MM.1S (cell line): ENCODE results near the gene GH1.
"Not testable (repeated sequence)": the region's sequence is repeated elsewhere in the genome, so short reads cannot be mapped to it uniquely, and the experiment has no call there.

Experiments used
- DNase-seq: peaks from one replicate; pipeline ENCODE4 v3.0.0-alpha.2; 2015
- H2AFZ ChIP-seq: fragments of 300-600 bp; sonication (generic); 2 replicates; pipeline ENCODE4 v1.6.0; 2016; ENCODE audit warnings: antibody characterized with exemption, low read length
- H3F3A ChIP-seq: fragments of 300-600 bp; sonication (generic); 2 replicates; pipeline ENCODE4 v1.6.1; 2016; ENCODE audit warnings: mild to moderate bottlenecking, antibody characterized with exemption, low read length, moderate library complexity, mixed read lengths; ENCODE audit not compliant: insufficient read depth
- H3K27ac ChIP-seq: fragments of 300-600 bp; sonication (generic); 2 replicates; pipeline ENCODE4 v1.5.1; 2016; ENCODE audit warnings: mild to moderate bottlenecking, low read length
- H3K27me3 ChIP-seq: fragments of 300-600 bp; sonication (generic); replicated peaks from 2 replicates; pipeline ENCODE4 v1.6.0; 2016; ENCODE audit warnings: low read length; ENCODE audit not compliant: insufficient read depth
- H3K36me3 ChIP-seq: fragments of 300-600 bp; sonication (generic); replicated peaks from 2 replicates; pipeline ENCODE4 v1.6.1; 2016; ENCODE audit warnings: mild to moderate bottlenecking, low read length, mixed read lengths; ENCODE audit not compliant: insufficient read depth
- H3K4me1 ChIP-seq: fragments of 300-600 bp; sonication (generic); 2 replicates; pipeline ENCODE4 v1.6.1; 2016; ENCODE audit warnings: low read length, mixed read lengths
- H3K4me2 ChIP-seq: fragments of 300-600 bp; sonication (generic); 2 replicates; pipeline ENCODE4 v1.6.0; 2016; ENCODE audit warnings: low read depth, low read length
- H3K4me3 ChIP-seq: fragments of 300-600 bp; sonication (generic); 2 replicates; pipeline ENCODE4 v1.5.1; 2016; ENCODE audit warnings: low read length, mixed read lengths
- H3K79me2 ChIP-seq: fragments of 300-600 bp; sonication (generic); 2 replicates; pipeline ENCODE4 v1.6.1; 2016; ENCODE audit warnings: mixed run types, low read length, mixed read lengths
- H3K9ac ChIP-seq: fragments of 300-600 bp; sonication (generic); 2 replicates; pipeline ENCODE4 v1.6.1; 2016; ENCODE audit warnings: low read length, mixed read lengths
- H3K9me2 ChIP-seq: fragments of 300-600 bp; sonication (generic); replicated peaks from 2 replicates; pipeline ENCODE4 v1.6.1; 2016; ENCODE audit warnings: mild to moderate bottlenecking, low read length, mixed read lengths; ENCODE audit not compliant: insufficient read depth
- H3K9me3 ChIP-seq: fragments of 300-600 bp; sonication (generic); replicated peaks from 2 replicates; pipeline ENCODE4 v1.6.1; 2016; ENCODE audit warnings: mild to moderate bottlenecking, low read length, mixed read lengths; ENCODE audit not compliant: insufficient read depth
- H4K20me1 ChIP-seq: fragments of 300-600 bp; sonication (generic); 2 replicates; pipeline ENCODE4 v1.6.1; 2016; ENCODE audit warnings: mild to moderate bottlenecking, low read length, moderate library complexity, mixed read lengths; ENCODE audit not compliant: insufficient read depth
- CTCF ChIP-seq: fragments of 300-600 bp; sonication (generic); IDR thresholded peaks from 2 replicates; pipeline ENCODE4 v1.5.1; 2016; ENCODE audit warnings: antibody characterized with exemption, low read length, mixed read lengths
- EZH2 ChIP-seq: fragments of 300-600 bp; sonication (generic); optimal IDR thresholded peaks from 2 replicates; pipeline ENCODE3; 2017; ENCODE audit warnings: low read depth, mild to moderate bottlenecking, antibody characterized with exemption, low read length, mixed read lengths
- EZH2phosphoT487 ChIP-seq: fragments of 300-600 bp; sonication (generic); IDR thresholded peaks from 2 replicates; pipeline ENCODE4 v1.6.1; 2018; ENCODE audit warnings: antibody characterized with exemption, low read length

GH1 gene

DNA sequence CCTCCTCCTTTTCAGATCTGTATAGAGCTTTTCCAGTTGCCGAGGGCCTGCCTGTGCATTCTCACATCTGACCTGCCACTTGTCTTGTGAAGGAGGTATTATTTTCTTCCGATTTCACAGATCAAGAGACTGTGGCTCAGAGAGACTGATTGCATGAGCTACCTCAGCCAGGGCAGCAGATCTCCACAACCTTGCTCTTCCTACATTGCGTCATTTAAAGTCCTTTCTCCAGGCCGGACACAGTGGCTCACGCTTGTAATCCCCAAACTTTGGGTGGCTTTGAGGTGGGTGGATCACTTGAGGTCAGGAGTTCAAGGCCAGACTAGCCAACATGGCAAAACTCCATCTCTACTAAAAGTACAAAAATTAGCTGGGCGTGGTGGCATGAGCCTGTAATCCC is 1.4 kb upstream of the GH1 start:
- not testable (repeated sequence) for H3K4me2 ChIP-seq

DNA sequence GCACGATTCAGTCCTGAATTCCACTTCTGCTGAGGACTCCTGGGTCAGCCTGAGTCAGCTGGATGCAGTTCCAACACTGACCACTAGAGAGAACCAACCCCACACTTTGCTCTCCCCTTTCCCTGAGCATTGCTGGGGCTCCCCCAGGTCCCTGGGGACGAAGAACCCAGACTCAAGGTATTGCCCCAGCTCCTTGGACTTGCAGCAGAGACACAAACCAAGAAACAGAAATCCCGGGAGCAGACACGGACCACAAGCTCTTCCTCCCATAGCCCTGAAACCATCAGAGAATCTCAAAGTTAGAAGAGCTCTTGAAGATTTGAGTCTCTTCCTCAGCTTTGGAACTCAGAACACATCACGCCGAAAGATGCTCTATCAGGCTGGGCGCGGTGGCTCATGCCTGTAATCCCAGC is 678 bp upstream of the GH1 start:
- H3F3A ChIP-seq: no peaks in the 10 kb centered on the region
- H3K4me2 ChIP-seq: no peak overlapping the region
- H3K27ac ChIP-seq: no peak overlapping the region
- H3K27me3 ChIP-seq: no peaks in the 10 kb centered on the region; the same call in 1 of the 2 replicates
- no peaks in the 10 kb centered on the region for H3K9me3 ChIP-seq
- TF ChIP-seq CTCF: peak; percentile 88
- no peak for TF ChIP-seq EZH2phosphoT487
- TF ChIP-seq EZH2: no peak
- no peak overlapping the region for H3K4me3 ChIP-seq
- no peak overlapping the region for H3K9ac ChIP-seq
- no peaks in the 10 kb centered on the region for H3K79me2 ChIP-seq
- H3K9me2 ChIP-seq: no peaks in the 10 kb centered on the region
- no peaks in the 10 kb centered on the region for H3K4me1 ChIP-seq
- no peaks in the 10 kb centered on the region for H4K20me1 ChIP-seq
- no peaks in the 10 kb centered on the region for H3K36me3 ChIP-seq
- peak overlapping the region; percentile 42; the same call in 1 of the 2 replicates for H2AFZ ChIP-seq
- DNase-seq: peak; percentile 67

More for the DNA sequence above, 1.4 kb upstream of the GH1 start:
- not testable (repeated sequence) for H3K27me3 ChIP-seq, H3K9ac ChIP-seq, H3K4me3 ChIP-seq, H3F3A ChIP-seq, H3K4me1 ChIP-seq, H4K20me1 ChIP-seq, H3K79me2 ChIP-seq, H3K27ac ChIP-seq, H2AFZ ChIP-seq, H3K36me3 ChIP-seq, H3K9me2 ChIP-seq, H3K9me3 ChIP-seq, DNase-seq

- no peaks in the 10 kb centered on the region for H3K9me2 ChIP-seq
- H3K4me2 ChIP-seq: no peak overlapping the region
Observed at GRCh38 chr17:63918305-63918704, 334 bp downstream of the GH1 start.

More at GRCh38 chr17:63918305-63918704, 334 bp downstream of the GH1 start:
- DNase-seq: no peak
- H3K27me3 ChIP-seq: no peaks in the 10 kb centered on the region; the same call in 1 of the 2 replicates
- no peaks in the 10 kb centered on the region for H4K20me1 ChIP-seq
- TF ChIP-seq EZH2 (no peak), CTCF (no peak), EZH2phosphoT487 (no peak)
- no peaks in the 10 kb centered on the region for H3F3A ChIP-seq
- H3K9ac ChIP-seq: no peak overlapping the region
- no peaks in the 10 kb centered on the region for H3K36me3 ChIP-seq
- H3K4me3 ChIP-seq: no peak overlapping the region
- H3K79me2 ChIP-seq: no peaks in the 10 kb centered on the region
- H3K27ac ChIP-seq: no peak overlapping the region
- no peak overlapping the region for H2AFZ ChIP-seq
- no peaks in the 10 kb centered on the region for H3K4me1 ChIP-seq
- H3K9me3 ChIP-seq: no peaks in the 10 kb centered on the region
